Measurements from ENCODE around the gene SMLR1. TPM values are rescaled to one million over a fixed set of nuclear protein-coding genes. Genes with fewer than 3 reads are reported as not detected.
A peak's percentile ranks its signal among the peaks of the same experiment; 100 is the strongest.
"Not testable (repeated sequence)": the region's sequence is repeated elsewhere in the genome, so short reads cannot be mapped to it uniquely, and the experiment has no call there.

SMLR1 gene
- total and polyA plus RNA-seq, 2 experiments from 2014 or later, result not detected

DNA sequence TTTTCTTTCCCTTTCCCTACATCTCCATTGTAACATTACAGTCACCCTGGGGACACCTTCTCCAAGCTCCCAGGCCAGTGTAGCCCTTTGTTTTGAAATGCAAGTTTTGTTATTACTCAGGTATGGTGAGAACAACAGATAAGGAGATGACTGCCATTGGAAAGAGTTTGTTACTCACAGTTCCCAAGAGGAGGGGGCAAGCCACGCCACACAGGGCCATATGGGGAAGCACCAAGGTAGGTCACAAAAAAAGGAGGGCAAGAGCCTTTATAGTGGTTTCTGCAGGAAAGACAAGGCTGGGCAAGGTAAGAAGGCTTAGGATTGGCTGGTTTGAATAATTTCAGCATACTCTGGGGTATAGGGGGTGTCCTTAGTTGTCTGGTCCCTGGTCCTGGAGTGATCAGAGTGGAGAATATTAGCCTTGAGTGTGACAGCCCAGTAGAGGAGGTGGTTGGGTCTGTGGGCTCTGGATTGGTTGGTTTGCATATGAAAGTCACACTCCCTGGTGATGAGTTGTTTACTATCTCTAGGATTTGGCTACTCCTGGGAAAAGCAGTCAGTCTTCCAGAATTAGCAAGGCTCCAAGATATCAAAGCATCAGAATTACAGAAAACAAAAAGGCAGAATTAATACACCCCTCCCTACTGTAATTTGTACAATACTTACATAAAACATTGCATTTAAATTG is 33.1 kb upstream of the SMLR1 start:
- Histone ChIP-seq H3K36me3 (ENCODE audit: low read depth) (no peaks in the 10 kb centered on the region), H4K20me1 (ENCODE audit: insufficient read depth) (0 out of 2 replicates have a peak, but pooled peaks cover 3% of the 10 kb centered on the region), H3K9me2 (ENCODE audit: insufficient read depth) (no peaks in the 10 kb centered on the region), H3K4me2 (ENCODE audit: unreplicated experiment) (no peak overlapping the region), H2AFZ (no peak overlapping the region), H3K9ac (no peak overlapping the region), H3F3A (ENCODE audit: insufficient read depth) (0 out of 2 replicates have a peak, but pooled peaks cover 4% of the 10 kb centered on the region), H3K9me3 (ENCODE audit: low read depth) (no peaks in the 10 kb centered on the region), H3K79me2 (ENCODE audit: insufficient read depth) (no peaks in the 10 kb centered on the region), H3K4me3 (no peak overlapping the region), H3K27me3 (replicated peaks; ENCODE audit: insufficient read depth) (peaks cover 3% of the 10 kb centered on the region; the same call in 1 of the 2 replicates), H3K27ac (no peak overlapping the region), H3K4me1 (ENCODE audit: insufficient read depth) (0 out of 2 replicates have a peak, but pooled peaks cover 4% of the 10 kb centered on the region)
- TF ChIP-seq EZH2 (IDR thresholded peaks at IDR 0.05; ENCODE audit: insufficient read depth, poor library complexity, severe bottlenecking) (no peak), EZH2phosphoT487 (IDR thresholded peaks at IDR 0.05; ENCODE audit: insufficient read depth, low read depth) (no peak)
- in situ Hi-C loops (cut with MboI), result no loop called here
- WGBS, 2 experiments (ENCODE audit: low coverage in 1 of 2, low lambda C conversion rate in 2 of 2, missing lambda C conversion rate in 2 of 2), result 63 to 67% methylated on average over 1 of the region's 1 CpG
- DNase-seq, result no peak

DNA sequence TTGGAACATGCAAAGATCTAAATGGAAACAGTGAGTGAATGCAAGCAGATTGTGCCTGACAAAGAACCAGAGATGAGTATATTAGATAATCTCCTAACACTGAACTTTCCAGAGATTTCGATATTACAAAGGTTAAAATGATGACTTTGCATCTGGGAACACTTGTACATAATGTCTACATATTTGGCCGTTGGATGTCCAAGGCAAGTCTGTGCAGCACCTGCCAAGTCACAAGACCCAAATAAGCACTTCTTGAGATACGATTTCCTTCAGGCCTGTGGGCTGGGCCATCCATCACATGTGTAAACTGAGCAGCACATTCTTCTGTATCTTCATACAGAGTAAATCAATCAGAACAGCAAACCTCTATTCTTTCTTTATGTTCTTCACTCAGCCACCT is 32.5 kb upstream of the SMLR1 start:
- Histone ChIP-seq H3K27me3 (replicated peaks; ENCODE audit: insufficient read depth) (peaks cover 3% of the 10 kb centered on the region; the same call in 1 of the 2 replicates), H3K9me3 (ENCODE audit: low read depth) (no peaks in the 10 kb centered on the region), H3K9me2 (ENCODE audit: insufficient read depth) (no peaks in the 10 kb centered on the region), H3K9ac (no peak overlapping the region), H2AFZ (no peak overlapping the region), H3F3A (ENCODE audit: insufficient read depth) (0 out of 2 replicates have a peak, but pooled peaks cover 4% of the 10 kb centered on the region), H3K36me3 (ENCODE audit: low read depth) (no peaks in the 10 kb centered on the region), H3K27ac (no peak overlapping the region), H3K4me1 (ENCODE audit: insufficient read depth) (0 out of 2 replicates have a peak, but pooled peaks cover 4% of the 10 kb centered on the region), H4K20me1 (ENCODE audit: insufficient read depth) (0 out of 2 replicates have a peak, but pooled peaks cover 3% of the 10 kb centered on the region), H3K79me2 (ENCODE audit: insufficient read depth) (no peaks in the 10 kb centered on the region), H3K4me3 (no peak overlapping the region), H3K4me2 (ENCODE audit: unreplicated experiment) (no peak overlapping the region)
- in situ Hi-C loops (cut with MboI), result no loop called here
- 20 to 21% methylated on average over 3 of the region's 3 CpGs for WGBS, 2 experiments (ENCODE audit: low coverage in 1 of 2, low lambda C conversion rate in 2 of 2, missing lambda C conversion rate in 2 of 2)
- no peak for DNase-seq
- TF ChIP-seq EZH2phosphoT487 (IDR thresholded peaks at IDR 0.05; ENCODE audit: insufficient read depth, low read depth), result no peak
- TF ChIP-seq EZH2 (IDR thresholded peaks at IDR 0.05; ENCODE audit: insufficient read depth, poor library complexity, severe bottlenecking), result no peak

DNA sequence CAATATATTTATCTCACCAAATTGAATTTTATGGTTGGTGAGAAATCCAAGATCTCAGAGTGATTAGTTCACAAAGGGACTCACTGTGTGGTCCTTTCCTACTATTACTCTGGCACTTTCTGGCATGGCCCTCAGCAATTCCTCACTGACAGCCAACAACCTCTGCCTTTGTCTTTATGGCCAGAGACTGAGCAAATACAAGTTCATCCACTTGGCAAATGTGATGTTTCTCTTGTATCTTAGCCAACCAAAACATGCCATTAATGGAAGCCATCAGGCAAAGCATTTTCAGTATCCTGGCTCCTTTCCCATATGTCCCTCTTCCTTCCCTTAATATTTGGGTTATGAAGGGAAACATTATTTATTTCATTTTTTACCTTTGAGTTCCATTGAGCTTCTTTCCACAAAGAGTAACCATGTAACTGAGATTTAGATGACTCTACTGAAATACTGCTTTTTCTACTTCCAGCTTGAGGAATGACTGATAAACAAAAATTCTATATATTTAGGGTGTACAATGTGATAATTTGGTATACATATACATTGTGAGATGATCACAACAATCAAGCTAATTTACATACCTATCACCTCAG is 30.8 kb upstream of the SMLR1 start:
- H3K4me2 ChIP-seq (ENCODE audit: unreplicated experiment), result no peak overlapping the region
- H3K9ac ChIP-seq, result no peak overlapping the region
- peaks cover 3% of the 10 kb centered on the region; the same call in 1 of the 2 replicates for H3K27me3 ChIP-seq (replicated peaks; ENCODE audit: insufficient read depth)
- in situ Hi-C loops (cut with MboI), result no loop called here
- H3K9me3 ChIP-seq (ENCODE audit: low read depth), result no peaks in the 10 kb centered on the region
- no peaks in the 10 kb centered on the region for H3K36me3 ChIP-seq (ENCODE audit: low read depth)
- no peaks in the 10 kb centered on the region for H3K4me1 ChIP-seq (ENCODE audit: insufficient read depth)
- TF ChIP-seq EZH2phosphoT487 (IDR thresholded peaks at IDR 0.05; ENCODE audit: insufficient read depth, low read depth) (no peak), EZH2 (IDR thresholded peaks at IDR 0.05; ENCODE audit: insufficient read depth, poor library complexity, severe bottlenecking) (no peak)
- H4K20me1 ChIP-seq (ENCODE audit: insufficient read depth), result 0 out of 2 replicates have a peak, but pooled peaks cover 3% of the 10 kb centered on the region
- H3K27ac ChIP-seq, result no peak overlapping the region
- peak; percentile 46 for DNase-seq
- H3K9me2 ChIP-seq (ENCODE audit: insufficient read depth), result no peaks in the 10 kb centered on the region
- no peak overlapping the region for H2AFZ ChIP-seq
- H3K4me3 ChIP-seq, result no peak overlapping the region
- 0 out of 2 replicates have a peak, but pooled peaks cover 4% of the 10 kb centered on the region for H3F3A ChIP-seq (ENCODE audit: insufficient read depth)
- H3K79me2 ChIP-seq (ENCODE audit: insufficient read depth), result no peaks in the 10 kb centered on the region

- H3K27ac ChIP-seq, result no peak overlapping the region
Observed at GRCh38 chr6:130797061-130797460, 30.1 kb upstream of the SMLR1 start.

DNA sequence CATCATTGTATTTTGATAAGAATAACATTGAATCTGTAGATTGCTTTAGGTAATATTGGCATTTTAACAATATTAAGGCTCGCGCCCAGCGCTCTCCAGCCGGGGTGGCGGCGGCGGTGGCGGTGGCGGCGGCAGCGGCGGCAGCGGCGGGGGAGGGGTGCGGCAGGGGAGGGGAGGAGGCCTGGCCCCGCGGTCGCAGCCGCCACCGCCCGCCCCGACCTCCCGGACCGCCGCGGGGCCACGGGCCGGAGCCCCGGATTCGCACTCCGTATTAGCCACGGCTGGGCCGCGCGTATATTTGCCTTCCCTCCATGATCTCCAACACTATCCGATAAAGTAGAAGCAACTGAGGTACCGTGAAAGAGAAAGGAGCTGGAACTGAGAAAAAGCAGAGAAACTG is 25.8 kb upstream of the SMLR1 start:
- H3F3A ChIP-seq (ENCODE audit: insufficient read depth); DNase-seq: not testable (repeated sequence)
- 96 to 100% methylated on average over 6 to 37 of the region's 37 CpGs for WGBS, 2 experiments (ENCODE audit: low coverage in 1 of 2, low lambda C conversion rate in 2 of 2, missing lambda C conversion rate in 2 of 2)

More at GRCh38 chr6:130797061-130797460, 30.1 kb upstream of the SMLR1 start:
- no peak for DNase-seq
- H3K9ac ChIP-seq, result no peak overlapping the region
- 0 out of 2 replicates have a peak, but pooled peaks cover 4% of the 10 kb centered on the region for H3F3A ChIP-seq (ENCODE audit: insufficient read depth)
- no peak overlapping the region for H3K4me3 ChIP-seq
- H3K4me1 ChIP-seq (ENCODE audit: insufficient read depth), result no peaks in the 10 kb centered on the region
- no peaks in the 10 kb centered on the region for H3K9me2 ChIP-seq (ENCODE audit: insufficient read depth)
- 0 out of 2 replicates have a peak, but pooled peaks cover 3% of the 10 kb centered on the region for H4K20me1 ChIP-seq (ENCODE audit: insufficient read depth)
- TF ChIP-seq EZH2 (IDR thresholded peaks at IDR 0.05; ENCODE audit: insufficient read depth, poor library complexity, severe bottlenecking), result no peak
- no peak for TF ChIP-seq EZH2phosphoT487 (IDR thresholded peaks at IDR 0.05; ENCODE audit: insufficient read depth, low read depth)
- no peak overlapping the region for H3K4me2 ChIP-seq (ENCODE audit: unreplicated experiment)
- peaks cover 3% of the 10 kb centered on the region; the same call in 1 of the 2 replicates for H3K27me3 ChIP-seq (replicated peaks; ENCODE audit: insufficient read depth)
- no peaks in the 10 kb centered on the region for H3K9me3 ChIP-seq (ENCODE audit: low read depth)
- H3K79me2 ChIP-seq (ENCODE audit: insufficient read depth), result no peaks in the 10 kb centered on the region
- H2AFZ ChIP-seq, result no peak overlapping the region
- in situ Hi-C loops (cut with MboI), result no loop called here
- 89 to 92% methylated on average over 2 of the region's 2 CpGs for WGBS, 2 experiments (ENCODE audit: low coverage in 1 of 2, low lambda C conversion rate in 2 of 2, missing lambda C conversion rate in 2 of 2)
- H3K36me3 ChIP-seq (ENCODE audit: low read depth), result no peaks in the 10 kb centered on the region

More for the DNA sequence above, 25.8 kb upstream of the SMLR1 start:
- H4K20me1 ChIP-seq (ENCODE audit: insufficient read depth); in situ Hi-C loops (cut with MboI); H3K9ac ChIP-seq; H3K9me3 ChIP-seq (ENCODE audit: low read depth); H3K4me1 ChIP-seq (ENCODE audit: insufficient read depth); H3K4me2 ChIP-seq (ENCODE audit: unreplicated experiment); H3K36me3 ChIP-seq (ENCODE audit: low read depth); H3K27me3 ChIP-seq (replicated peaks; ENCODE audit: insufficient read depth); H3K9me2 ChIP-seq (ENCODE audit: insufficient read depth); H3K27ac ChIP-seq; H3K4me3 ChIP-seq; H3K79me2 ChIP-seq (ENCODE audit: insufficient read depth); H2AFZ ChIP-seq: not testable (repeated sequence)
